OCI-LY3 (cell line): Measurements from ENCODE around the gene HOXD12.

Source experiments
- H2AFZ ChIP-seq: fragments of 200-600, 300-600 bp; shearing (Covaris generic); 2 replicates; pipeline ENCODE4 v1.6.0; 2014; ENCODE audit warnings: antibody characterized with exemption, low read depth, low read length
- H3K27ac ChIP-seq: fragments of 200-600, 300-600 bp; sonication (generic); 2 replicates; pipeline ENCODE4 v1.5.1; 2014; ENCODE audit warnings: mild to moderate bottlenecking, low read length, moderate library complexity, mixed read lengths
- H3K27me3 ChIP-seq: fragments of 200-600, 300-600 bp; sonication (generic); 2 replicates; pipeline ENCODE4 v1.6.1; 2014; ENCODE audit warnings: low read depth, low read length, mixed read lengths
- H3K36me3 ChIP-seq: fragments of 200-600, 300-600 bp; sonication (generic); replicated peaks from 2 replicates; pipeline ENCODE3; 2014; ENCODE audit warnings: low read depth, low read length, mixed read lengths
- H3K4me1 ChIP-seq: fragments of 300-600, 200-600 bp; sonication (generic); 2 replicates; pipeline ENCODE4 v1.6.1; 2014; ENCODE audit warnings: low read length, mixed read lengths
- H3K4me2 ChIP-seq: fragments of 200-600, 300-600 bp; sonication (generic); 2 replicates; pipeline ENCODE4 v1.6.1; 2014; ENCODE audit warnings: low read length, mixed read lengths
- H3K4me3 ChIP-seq: fragments of 300-600, 200-600 bp; sonication (generic); 2 replicates; pipeline ENCODE4 v1.5.1; 2014; ENCODE audit warnings: antibody characterized with exemption, mild to moderate bottlenecking, low read length, moderate library complexity
- H3K79me2 ChIP-seq: fragments of 300-600, 200-600 bp; shearing (Covaris generic); 2 replicates; pipeline ENCODE4 v1.6.1; 2014; ENCODE audit warnings: mild to moderate bottlenecking, low read length, mixed read lengths
- H3K9ac ChIP-seq: fragments of 300-600, 200-600 bp; shearing (Covaris generic); 2 replicates; pipeline ENCODE4 v1.6.0; 2014; ENCODE audit warnings: mild to moderate bottlenecking, low read length, moderate library complexity
- H3K9me3 ChIP-seq: fragments of 200-600, 300-600 bp; shearing (Covaris generic); 2 replicates; pipeline ENCODE4 v1.6.1; 2014; ENCODE audit warnings: low read length, mixed read lengths; ENCODE audit not compliant: insufficient read depth
- H4K20me1 ChIP-seq: fragments of 200-600, 300-600 bp; sonication (generic); 2 replicates; pipeline ENCODE4 v1.6.1; 2016; ENCODE audit warnings: low read length, mixed read lengths; ENCODE audit not compliant: insufficient read depth
- EZH2phosphoT487 ChIP-seq: fragments of 200-600 bp; shearing (Covaris generic); IDR thresholded peaks from 2 replicates; pipeline ENCODE4 v1.6.1; 2018; ENCODE audit warnings: antibody characterized with exemption, mixed run types, low read depth
- TF ChIP-seq, protein P1 (sequence below): fragments of 200-600, 300-600 bp; sonication (generic); IDR thresholded peaks from 2 replicates; pipeline ENCODE4 v1.5.1; 2014; ENCODE audit warnings: antibody characterized with exemption, low read length, low read depth

Gene HOXD12, protein sequence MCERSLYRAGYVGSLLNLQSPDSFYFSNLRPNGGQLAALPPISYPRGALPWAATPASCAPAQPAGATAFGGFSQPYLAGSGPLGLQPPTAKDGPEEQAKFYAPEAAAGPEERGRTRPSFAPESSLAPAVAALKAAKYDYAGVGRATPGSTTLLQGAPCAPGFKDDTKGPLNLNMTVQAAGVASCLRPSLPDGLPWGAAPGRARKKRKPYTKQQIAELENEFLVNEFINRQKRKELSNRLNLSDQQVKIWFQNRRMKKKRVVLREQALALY

DNA sequence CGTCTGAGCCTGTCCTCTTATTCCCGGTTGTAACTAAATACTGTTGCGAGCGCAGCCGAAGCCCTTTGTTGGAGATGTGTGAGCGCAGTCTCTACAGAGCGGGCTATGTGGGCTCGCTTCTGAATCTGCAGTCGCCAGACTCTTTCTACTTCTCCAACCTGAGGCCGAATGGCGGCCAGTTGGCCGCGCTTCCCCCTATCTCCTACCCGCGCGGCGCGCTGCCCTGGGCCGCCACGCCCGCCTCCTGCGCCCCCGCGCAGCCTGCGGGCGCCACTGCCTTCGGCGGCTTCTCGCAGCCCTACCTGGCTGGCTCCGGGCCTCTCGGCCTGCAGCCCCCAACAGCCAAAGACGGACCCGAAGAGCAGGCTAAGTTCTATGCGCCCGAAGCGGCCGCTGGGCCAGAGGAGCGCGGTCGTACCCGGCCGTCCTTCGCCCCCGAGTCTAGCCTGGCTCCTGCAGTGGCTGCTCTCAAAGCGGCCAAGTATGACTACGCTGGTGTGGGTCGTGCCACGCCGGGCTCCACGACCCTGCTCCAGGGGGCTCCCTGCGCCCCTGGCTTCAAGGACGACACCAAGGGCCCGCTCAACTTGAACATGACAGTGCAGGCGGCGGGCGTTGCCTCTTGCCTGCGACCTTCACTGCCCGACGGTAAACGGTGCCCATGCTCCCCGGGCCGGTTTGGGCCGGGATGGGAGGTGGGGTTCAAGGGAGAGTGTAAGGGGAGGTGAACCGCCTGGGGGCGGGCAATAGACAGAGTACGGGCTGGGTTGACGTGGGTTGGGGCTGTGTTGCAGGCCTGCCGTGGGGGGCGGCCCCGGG, at the start of gene HOXD12:
HOXD12 (plus strand) TSS at position 68 of the 819 bp plus-strand sequence; CDS start at position 75, 7 bp downstream.
- TF ChIP-seq, protein P1, sequence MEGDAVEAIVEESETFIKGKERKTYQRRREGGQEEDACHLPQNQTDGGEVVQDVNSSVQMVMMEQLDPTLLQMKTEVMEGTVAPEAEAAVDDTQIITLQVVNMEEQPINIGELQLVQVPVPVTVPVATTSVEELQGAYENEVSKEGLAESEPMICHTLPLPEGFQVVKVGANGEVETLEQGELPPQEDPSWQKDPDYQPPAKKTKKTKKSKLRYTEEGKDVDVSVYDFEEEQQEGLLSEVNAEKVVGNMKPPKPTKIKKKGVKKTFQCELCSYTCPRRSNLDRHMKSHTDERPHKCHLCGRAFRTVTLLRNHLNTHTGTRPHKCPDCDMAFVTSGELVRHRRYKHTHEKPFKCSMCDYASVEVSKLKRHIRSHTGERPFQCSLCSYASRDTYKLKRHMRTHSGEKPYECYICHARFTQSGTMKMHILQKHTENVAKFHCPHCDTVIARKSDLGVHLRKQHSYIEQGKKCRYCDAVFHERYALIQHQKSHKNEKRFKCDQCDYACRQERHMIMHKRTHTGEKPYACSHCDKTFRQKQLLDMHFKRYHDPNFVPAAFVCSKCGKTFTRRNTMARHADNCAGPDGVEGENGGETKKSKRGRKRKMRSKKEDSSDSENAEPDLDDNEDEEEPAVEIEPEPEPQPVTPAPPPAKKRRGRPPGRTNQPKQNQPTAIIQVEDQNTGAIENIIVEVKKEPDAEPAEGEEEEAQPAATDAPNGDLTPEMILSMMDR = no peak
- TF ChIP-seq EZH2phosphoT487 = no peak
- Histone ChIP-seq H2AFZ (no peak within 1 kb of the TSS), H3K27ac (no peak within 1 kb of the TSS), H3K4me1 (peaks cover 13% of the 10 kb centered on the region), H3K4me3 (no peak within 1 kb of the TSS), H3K36me3 (no peaks in the 10 kb centered on the region), H3K9ac (no peak within 1 kb of the TSS), H3K9me3 (no peaks in the 10 kb centered on the region), H4K20me1 (no peaks in the 10 kb centered on the region), H3K27me3 (no peaks in the 10 kb centered on the region), H3K79me2 (no peaks in the 10 kb centered on the region), H3K4me2 (no peak within 1 kb of the TSS)

DNA sequence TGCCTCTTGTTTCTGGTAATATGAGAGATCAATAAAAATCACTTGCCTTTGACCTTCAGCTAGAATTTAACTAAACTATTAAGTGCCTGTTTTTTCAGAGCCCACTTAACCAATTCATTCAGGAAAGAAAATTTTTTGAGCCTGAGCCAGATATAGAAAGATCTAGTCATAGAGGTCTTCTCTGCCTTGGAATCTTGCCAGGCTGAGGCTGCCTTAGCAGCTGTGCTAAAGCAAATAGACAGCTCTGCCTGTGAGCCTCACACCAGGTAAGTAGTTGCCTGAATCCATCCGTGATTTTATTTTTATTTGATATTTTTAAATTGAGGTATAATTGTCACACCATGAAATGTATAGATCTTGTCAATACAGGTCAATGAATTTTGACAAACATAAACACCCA, 43.2 kb upstream of the HOXD12 start:
- Histone ChIP-seq H3K79me2 (no peaks in the 10 kb centered on the region), H3K4me2 (no peak overlapping the region), H3K4me1 (no peaks in the 10 kb centered on the region), H4K20me1 (no peaks in the 10 kb centered on the region), H3K9ac (no peak overlapping the region), H3K27ac (no peak overlapping the region), H3K36me3 (no peaks in the 10 kb centered on the region), H2AFZ (no peak overlapping the region), H3K27me3 (peaks cover 7% of the 10 kb centered on the region), H3K4me3 (no peak overlapping the region), H3K9me3 (no peaks in the 10 kb centered on the region)
- TF ChIP-seq, protein P1 = no peak
- TF ChIP-seq EZH2phosphoT487 = no peak

DNA sequence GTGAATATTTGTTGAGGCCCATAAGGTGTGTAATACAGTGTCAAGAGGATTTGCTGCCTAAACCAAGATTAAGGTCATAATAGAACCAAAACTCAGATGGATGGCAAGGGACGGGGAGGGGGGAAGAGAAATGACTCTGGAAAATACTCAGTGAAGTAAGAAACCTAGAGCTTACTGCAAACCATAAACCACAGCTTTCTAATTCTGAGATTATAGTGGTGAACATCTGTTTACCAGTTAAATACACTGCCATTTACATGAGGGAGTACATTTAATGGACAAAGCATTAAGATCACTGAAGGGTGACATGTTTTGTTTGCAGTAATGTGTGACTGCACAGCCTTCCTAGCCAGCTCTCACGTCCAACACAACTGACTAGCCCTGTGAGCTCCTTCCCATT, 35.6 kb upstream of the HOXD12 start:
- Histone ChIP-seq H3K9me3 (no peaks in the 10 kb centered on the region), H4K20me1 (no peaks in the 10 kb centered on the region), H3K79me2 (no peaks in the 10 kb centered on the region), H3K27me3 (peaks cover 19% of the 10 kb centered on the region), H3K4me2 (no peak overlapping the region), H3K4me1 (peaks cover 11% of the 10 kb centered on the region), H3K4me3 (no peak overlapping the region), H3K27ac (no peak overlapping the region), H2AFZ (no peak overlapping the region), H3K36me3 (no peaks in the 10 kb centered on the region), H3K9ac (no peak overlapping the region)
- TF ChIP-seq EZH2phosphoT487 = no peak
- TF ChIP-seq, protein P1 = no peak

DNA sequence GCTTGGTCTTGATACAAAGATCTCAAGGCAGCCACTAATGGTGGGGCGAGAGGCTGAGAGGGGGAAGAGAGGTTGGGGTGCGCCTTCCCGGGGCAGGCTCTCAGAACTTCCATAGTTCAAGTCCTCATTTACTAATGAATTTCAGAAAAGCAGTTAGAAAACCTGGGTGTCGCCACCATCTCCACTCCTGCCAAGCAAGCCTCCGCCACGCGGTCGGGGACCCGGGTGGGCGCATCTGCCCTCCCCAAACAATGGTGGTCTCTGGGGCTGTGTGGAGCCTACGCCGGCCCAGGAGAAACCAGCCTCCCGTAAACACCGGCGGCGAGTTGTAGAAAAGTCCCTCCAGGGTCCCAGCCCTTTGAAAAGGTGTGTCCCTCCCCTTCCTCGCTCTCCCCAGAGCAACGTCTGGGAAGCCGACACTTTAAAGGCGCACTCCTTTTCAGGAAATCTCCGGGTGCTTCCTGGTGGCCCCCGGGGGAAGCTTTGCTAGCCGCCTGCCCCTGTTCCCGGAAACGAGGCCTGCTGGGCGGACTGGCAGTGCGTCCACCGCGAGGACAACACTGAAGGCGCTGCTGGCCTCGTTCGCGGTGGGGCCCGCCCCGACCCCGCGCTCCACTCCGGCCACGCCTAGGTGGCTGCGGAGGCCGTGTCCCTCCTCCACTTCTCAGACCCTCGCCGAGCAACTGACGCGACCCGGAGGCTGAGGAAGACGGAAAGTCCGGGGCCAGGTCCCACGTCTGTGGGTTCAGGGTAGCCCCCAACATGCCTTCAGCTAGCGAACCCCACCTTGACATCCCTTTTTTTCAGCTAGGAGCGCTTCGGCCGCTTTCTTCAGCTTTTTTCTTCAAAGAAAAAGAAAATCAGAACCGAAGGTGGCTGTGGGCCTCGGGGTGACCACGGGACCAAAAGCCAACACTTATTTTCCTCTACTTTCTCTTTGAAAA, 32.7 kb upstream of the HOXD12 start:
- Histone ChIP-seq H3K4me3 (no peak overlapping the region), H3K9me3 (no peaks in the 10 kb centered on the region), H3K27me3 (peaks cover 7% of the 10 kb centered on the region), H3K27ac (no peak overlapping the region), H3K4me1 (peaks cover 18% of the 10 kb centered on the region), H3K36me3 (no peaks in the 10 kb centered on the region), H3K4me2 (no peak overlapping the region), H3K9ac (no peak overlapping the region), H2AFZ (no peak overlapping the region), H4K20me1 (no peaks in the 10 kb centered on the region), H3K79me2 (no peaks in the 10 kb centered on the region)
- TF ChIP-seq, protein P1 = no peak
- TF ChIP-seq EZH2phosphoT487 = no peak
